ENCODE measurements around the gene MPO.

DNA sequence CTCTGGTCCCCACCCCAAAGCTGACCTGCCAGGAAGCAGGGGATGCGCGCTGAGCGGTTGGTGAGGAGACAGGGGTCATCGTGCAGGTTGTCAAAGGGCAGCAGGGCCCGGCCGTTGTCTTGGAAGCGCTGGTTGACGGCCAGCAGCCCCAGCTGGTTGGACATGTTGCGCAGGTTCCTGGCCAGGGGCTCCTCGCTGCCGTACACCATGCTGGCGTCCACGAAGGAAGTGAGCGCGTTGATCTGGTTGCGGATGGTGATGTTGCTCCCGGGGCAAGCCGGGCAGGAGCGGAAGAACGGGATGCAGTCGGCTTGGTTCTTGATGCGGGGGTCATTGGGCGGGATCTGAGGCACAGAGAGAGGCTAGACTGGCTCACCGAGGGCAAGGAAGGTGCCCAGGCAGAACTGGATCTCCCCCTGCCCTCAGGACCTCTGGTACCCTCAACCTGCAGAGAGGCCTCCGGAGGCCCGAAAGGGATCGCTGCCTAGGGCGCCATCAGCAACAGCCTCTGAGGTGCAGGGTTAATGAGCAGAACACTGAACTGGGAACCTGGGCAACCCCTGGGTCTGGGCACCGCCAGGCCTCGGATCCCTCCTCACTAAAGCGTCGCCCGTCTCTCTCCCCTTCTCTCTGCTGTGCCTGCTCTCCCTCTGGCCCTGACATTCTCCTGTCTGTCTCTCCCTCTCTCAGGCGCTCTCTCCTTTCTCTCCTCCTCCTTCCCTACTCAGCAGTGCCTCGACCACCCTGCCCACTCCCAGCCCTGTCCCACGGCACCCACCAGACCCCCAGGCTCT is 2.7 kb downstream of the MPO start:
- TF ChIP-seq CTCF (IDR thresholded peaks at IDR 0.05) (no peak), POLR2A (IDR thresholded peaks at IDR 0.05) (no peak)
